ENCODE data around the gene UCMA.
"Not testable (repeated sequence)": the region's sequence is repeated elsewhere in the genome, so short reads cannot be mapped to it uniquely, and the experiment has no call there.

UCMA gene, protein sequence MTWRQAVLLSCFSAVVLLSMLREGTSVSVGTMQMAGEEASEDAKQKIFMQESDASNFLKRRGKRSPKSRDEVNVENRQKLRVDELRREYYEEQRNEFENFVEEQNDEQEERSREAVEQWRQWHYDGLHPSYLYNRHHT

DNA sequence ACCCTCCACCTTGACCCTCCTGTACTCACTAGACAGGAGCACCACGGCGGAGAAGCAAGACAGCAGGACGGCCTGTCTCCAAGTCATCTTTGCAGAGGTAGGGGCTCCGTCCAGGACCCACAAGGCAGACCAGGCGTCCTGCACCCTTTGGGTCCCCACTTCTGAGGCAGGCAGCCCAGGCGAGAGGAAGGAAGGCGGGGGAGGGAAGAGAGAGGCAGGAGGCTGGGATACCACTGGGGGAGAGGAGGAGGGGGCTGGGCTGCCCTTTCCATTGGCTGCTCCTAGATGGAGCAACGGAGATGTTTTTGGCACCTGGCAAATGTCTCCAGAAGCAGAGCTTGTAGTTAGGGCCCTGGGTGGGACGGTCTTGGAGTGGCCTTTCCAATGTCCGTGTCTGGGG lies at the start of gene UCMA:
TSS of gene UCMA (minus strand) at position 203 of the 400 bp plus-strand sequence. CDS start at position 87, 116 bp downstream.
- in situ Hi-C loops (cut with HindIII; ENCODE audit: low pct_ligation_motif_present, low sequenced_read_pairs) = no loop called here
- DNase-seq = no peak

DNA sequence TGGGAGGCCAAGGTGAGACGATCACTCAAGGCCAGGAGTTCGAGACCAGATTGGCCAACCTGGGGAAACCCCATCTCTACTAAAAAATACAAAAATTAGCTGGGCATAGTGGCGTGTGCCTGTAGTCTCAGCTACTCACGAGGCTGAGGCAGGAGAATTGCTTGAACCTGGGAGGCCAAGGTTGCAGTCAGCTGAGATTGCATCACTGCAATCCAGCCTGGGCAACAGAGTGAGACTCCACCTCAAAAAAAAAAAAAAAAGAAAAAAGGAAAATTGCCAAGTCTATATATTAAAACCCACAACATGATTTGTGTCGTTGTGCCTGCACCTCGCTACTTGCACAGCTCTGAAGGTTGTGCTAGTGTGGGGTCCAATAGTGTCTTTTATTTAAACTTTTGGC lies 48.2 kb upstream of the UCMA start:
- H3K27ac ChIP-seq; H3K27me3 ChIP-seq (replicated peaks); H3K36me3 ChIP-seq (replicated peaks); in situ Hi-C loops (cut with HindIII; ENCODE audit: low pct_ligation_motif_present, low sequenced_read_pairs); H3K4me3 ChIP-seq (ENCODE audit: low read depth, low read length); DNase-seq: not testable (repeated sequence)

More for the DNA sequence above, at the start of gene UCMA:
- peaks cover 3% of the 10 kb centered on the region for H3K27me3 ChIP-seq (replicated peaks)
- H3K36me3 ChIP-seq (replicated peaks) = no peaks in the 10 kb centered on the region
- H3K4me3 ChIP-seq (ENCODE audit: low read depth, low read length) = no peak within 1 kb of the TSS
- no peak within 1 kb of the TSS for H3K27ac ChIP-seq
- TF ChIP-seq, protein P1, sequence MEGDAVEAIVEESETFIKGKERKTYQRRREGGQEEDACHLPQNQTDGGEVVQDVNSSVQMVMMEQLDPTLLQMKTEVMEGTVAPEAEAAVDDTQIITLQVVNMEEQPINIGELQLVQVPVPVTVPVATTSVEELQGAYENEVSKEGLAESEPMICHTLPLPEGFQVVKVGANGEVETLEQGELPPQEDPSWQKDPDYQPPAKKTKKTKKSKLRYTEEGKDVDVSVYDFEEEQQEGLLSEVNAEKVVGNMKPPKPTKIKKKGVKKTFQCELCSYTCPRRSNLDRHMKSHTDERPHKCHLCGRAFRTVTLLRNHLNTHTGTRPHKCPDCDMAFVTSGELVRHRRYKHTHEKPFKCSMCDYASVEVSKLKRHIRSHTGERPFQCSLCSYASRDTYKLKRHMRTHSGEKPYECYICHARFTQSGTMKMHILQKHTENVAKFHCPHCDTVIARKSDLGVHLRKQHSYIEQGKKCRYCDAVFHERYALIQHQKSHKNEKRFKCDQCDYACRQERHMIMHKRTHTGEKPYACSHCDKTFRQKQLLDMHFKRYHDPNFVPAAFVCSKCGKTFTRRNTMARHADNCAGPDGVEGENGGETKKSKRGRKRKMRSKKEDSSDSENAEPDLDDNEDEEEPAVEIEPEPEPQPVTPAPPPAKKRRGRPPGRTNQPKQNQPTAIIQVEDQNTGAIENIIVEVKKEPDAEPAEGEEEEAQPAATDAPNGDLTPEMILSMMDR (IDR thresholded peaks at IDR 0.05; ENCODE audit: low read depth, low read length, missing control alignments) = no peak

DNA sequence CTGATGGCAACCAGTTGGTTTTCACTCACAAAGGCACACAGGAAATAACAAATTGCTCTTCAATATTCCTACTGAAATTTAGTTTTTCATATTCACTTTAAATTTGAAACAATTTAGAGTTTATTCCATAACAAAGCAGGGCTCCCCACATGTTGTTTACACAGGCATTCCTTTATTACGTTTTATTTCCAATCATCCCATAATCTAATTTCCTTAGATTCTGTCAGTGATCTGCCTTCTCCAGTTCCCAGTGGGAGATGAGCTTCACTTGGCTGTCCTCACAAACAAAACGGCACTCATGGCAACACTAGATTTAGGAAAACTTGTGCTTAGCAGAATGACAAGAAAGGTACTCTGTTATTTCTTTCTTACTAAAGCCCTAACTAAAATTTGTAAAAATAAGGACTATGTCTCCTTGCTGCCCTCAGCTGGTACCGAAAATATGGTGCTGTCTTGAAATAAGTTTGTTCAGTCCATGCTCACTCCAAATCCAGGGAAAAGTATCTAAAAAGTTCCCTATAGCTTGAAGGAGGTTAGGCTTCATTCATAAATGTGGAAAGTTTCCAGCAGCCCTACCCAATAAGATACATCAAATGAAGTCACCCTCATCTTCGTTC lies 42.7 kb upstream of the UCMA start:
- DNase-seq = peak; percentile 7
- TF ChIP-seq, protein P1 (IDR thresholded peaks at IDR 0.05; ENCODE audit: low read depth, low read length, missing control alignments) = peak; percentile 30
- in situ Hi-C loops (cut with HindIII; ENCODE audit: low pct_ligation_motif_present, low sequenced_read_pairs) = no loop called here
- no peaks in the 10 kb centered on the region for H3K27me3 ChIP-seq (replicated peaks)
- no peak overlapping the region for H3K4me3 ChIP-seq (ENCODE audit: low read depth, low read length)
- no peak overlapping the region for H3K27ac ChIP-seq
- H3K36me3 ChIP-seq (replicated peaks) = no peaks in the 10 kb centered on the region

DNA sequence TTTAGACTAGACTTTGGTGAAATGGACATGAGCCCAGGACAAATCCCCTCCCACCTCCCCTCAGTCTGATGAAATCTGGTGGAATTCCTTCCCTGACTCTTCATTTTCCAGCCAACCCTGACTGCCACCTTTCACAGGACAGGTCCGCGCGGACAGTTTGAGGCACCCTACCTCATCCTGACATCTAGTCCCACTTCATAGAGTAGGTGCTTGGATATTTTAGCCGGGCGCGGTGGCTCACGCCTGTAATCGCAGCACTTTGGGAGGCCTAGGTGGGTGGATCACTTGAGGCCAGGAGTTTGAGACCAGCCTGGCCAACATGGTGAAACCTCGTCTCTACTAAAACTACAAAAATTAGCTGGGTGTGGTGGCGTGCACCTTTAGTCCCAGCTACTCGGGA lies 42.0 kb upstream of the UCMA start:
- in situ Hi-C loops (cut with HindIII; ENCODE audit: low pct_ligation_motif_present, low sequenced_read_pairs); H3K27me3 ChIP-seq (replicated peaks); H3K4me3 ChIP-seq (ENCODE audit: low read depth, low read length); H3K27ac ChIP-seq; H3K36me3 ChIP-seq (replicated peaks); DNase-seq: not testable (repeated sequence)

DNA sequence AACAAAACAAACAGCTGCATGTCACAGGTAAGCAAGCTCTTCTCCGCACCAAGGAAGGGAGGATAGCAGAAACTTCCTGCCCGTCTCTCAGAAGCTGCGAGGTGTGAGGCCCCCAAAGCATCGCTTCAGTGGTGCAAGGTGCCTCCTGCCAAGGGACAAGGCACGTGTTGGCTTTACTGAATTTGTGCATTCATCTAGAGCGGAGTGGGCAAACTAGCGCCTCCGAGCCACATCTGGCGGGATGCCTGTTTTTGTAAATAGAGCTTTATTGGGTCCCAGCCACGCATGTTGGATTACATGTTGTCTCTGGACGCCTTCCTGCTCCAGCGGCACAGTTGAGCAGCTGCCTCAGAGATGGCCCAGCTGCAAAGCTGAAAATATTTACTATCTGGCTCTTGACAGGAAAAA lies 38.0 kb upstream of the UCMA start:
- Histone ChIP-seq H3K27me3 (replicated peaks) (no peaks in the 10 kb centered on the region), H3K27ac (no peak overlapping the region), H3K4me3 (ENCODE audit: low read depth, low read length) (no peak overlapping the region), H3K36me3 (replicated peaks) (no peaks in the 10 kb centered on the region)
- TF ChIP-seq, protein P1 (IDR thresholded peaks at IDR 0.05; ENCODE audit: low read depth, low read length, missing control alignments) = no peak
- in situ Hi-C loops (cut with HindIII; ENCODE audit: low pct_ligation_motif_present, low sequenced_read_pairs) = no loop called here
- no peak for DNase-seq

DNA sequence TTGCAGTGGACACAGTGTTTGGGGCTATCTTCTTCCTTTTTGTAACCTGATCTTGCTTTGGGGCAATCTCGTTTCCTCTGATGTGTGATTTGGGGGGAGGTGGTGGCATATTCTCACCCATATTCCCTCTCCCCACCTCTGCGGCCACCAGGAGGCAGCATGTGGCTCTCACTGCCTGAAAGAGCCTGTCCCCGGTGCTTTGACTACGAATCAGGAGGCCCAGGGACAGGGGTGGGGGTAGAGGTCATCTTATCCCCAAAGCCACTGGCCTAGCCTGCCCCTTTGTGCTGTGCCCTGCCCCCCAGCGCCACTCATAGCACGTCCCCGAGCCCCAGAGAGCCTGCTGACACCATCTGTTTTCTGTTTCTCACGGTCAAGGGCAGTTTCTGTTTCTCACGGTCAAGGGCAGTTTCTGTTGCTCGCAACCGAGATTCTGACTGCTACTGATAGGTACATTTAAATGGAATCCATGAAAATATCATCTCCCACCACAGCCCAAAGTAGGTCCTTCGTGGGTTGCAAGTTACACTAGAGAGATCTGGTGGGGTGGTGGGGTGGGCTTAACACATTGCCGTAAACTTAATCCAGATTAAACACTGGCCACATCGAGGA lies 37.5 kb upstream of the UCMA start:
- TF ChIP-seq, protein P1 (IDR thresholded peaks at IDR 0.05; ENCODE audit: low read depth, low read length, missing control alignments) = peak; percentile 73
- no peak overlapping the region for H3K27ac ChIP-seq
- H3K27me3 ChIP-seq (replicated peaks) = no peaks in the 10 kb centered on the region
- no peak overlapping the region for H3K4me3 ChIP-seq (ENCODE audit: low read depth, low read length)
- peak; percentile 10 for DNase-seq
- H3K36me3 ChIP-seq (replicated peaks) = no peaks in the 10 kb centered on the region
- in situ Hi-C loops (cut with HindIII; ENCODE audit: low pct_ligation_motif_present, low sequenced_read_pairs) = no loop called here
